H9 (cell line): ENCODE results near the gene ASTN2. TPM values are rescaled to one million over a fixed set of nuclear protein-coding genes. Genes with fewer than 3 reads are reported as not detected.

Experiments
- DNase-seq: peaks from one replicate; pipeline ENCODE4 v3.0.0-alpha.2; 2017
- H2AFZ ChIP-seq: one replicate; pipeline ENCODE4 v1.6.1; 2013; ENCODE audit warnings: mild to moderate bottlenecking, low read length, control low read depth, moderate library complexity
- H2AK5ac ChIP-seq: 2 replicates; pipeline ENCODE4 v1.6.1; 2013; ENCODE audit warnings: low read length, control low read depth, mixed read lengths; ENCODE audit not compliant: insufficient read length
- H2BK120ac ChIP-seq: one replicate; pipeline ENCODE4 v1.6.1; 2013; ENCODE audit warnings: low read depth, mild to moderate bottlenecking, low read length, control low read depth, inconsistent platforms; ENCODE audit not compliant: poor library complexity, severe bottlenecking
- H2BK12ac ChIP-seq: 2 replicates; pipeline ENCODE4 v1.6.1; 2013; ENCODE audit warnings: low read length, control low read depth, mixed read lengths, low read depth; ENCODE audit not compliant: insufficient read length
- H2BK15ac ChIP-seq: 2 replicates; pipeline ENCODE4 v1.6.1; 2013; ENCODE audit warnings: low read depth, low read length, control low read depth
- H2BK20ac ChIP-seq: one replicate; pipeline ENCODE4 v1.6.1; 2013; ENCODE audit warnings: low read depth, mild to moderate bottlenecking, low read length, control low read depth, inconsistent platforms; ENCODE audit not compliant: poor library complexity, severe bottlenecking
- H2BK5ac ChIP-seq: 2 replicates; pipeline ENCODE4 v1.6.1; 2013; ENCODE audit warnings: low read length, control low read depth, mixed read lengths; ENCODE audit not compliant: insufficient read length
- H3K14ac ChIP-seq: 2 replicates; pipeline ENCODE4 v1.6.1; 2013; ENCODE audit warnings: low read length, control low read depth; ENCODE audit not compliant: insufficient read depth
- H3K18ac ChIP-seq: 2 replicates; pipeline ENCODE4 v1.6.1; 2013; ENCODE audit warnings: low read depth, mild to moderate bottlenecking, mixed read lengths, low read length, control low read depth; ENCODE audit not compliant: insufficient read length
- H3K23ac ChIP-seq: 2 replicates; pipeline ENCODE4 v1.6.1; 2013; ENCODE audit warnings: low read length, control low read depth, mixed read lengths, low read depth; ENCODE audit not compliant: insufficient read length
- H3K23me2 ChIP-seq: 2 replicates; pipeline ENCODE4 v1.6.1; 2013; ENCODE audit warnings: low read depth, mild to moderate bottlenecking, mixed read lengths, low read length, control low read depth; ENCODE audit not compliant: insufficient read length, poor library complexity, severe bottlenecking
- H3K27ac ChIP-seq: 2 replicates; pipeline ENCODE4 v1.5.1; 2013; ENCODE audit warnings: low read length, control low read depth, mixed read lengths, low read depth; ENCODE audit not compliant: insufficient read length
- H3K27me3 ChIP-seq: 2 replicates; pipeline ENCODE4 v1.6.1; 2013; ENCODE audit warnings: low read length, control low read depth, inconsistent platforms; ENCODE audit not compliant: insufficient read depth
- H3K4ac ChIP-seq: 2 replicates; pipeline ENCODE4 v1.6.1; 2013; ENCODE audit warnings: low read depth, mild to moderate bottlenecking, control low read depth, inconsistent platforms, low read length, moderate library complexity
- H3K4me1 ChIP-seq: 2 replicates; pipeline ENCODE4 v1.6.1; 2013; ENCODE audit warnings: low read length, control low read depth, inconsistent platforms; ENCODE audit not compliant: insufficient read depth
- H3K4me2 ChIP-seq: 2 replicates; pipeline ENCODE4 v1.6.1; 2013; ENCODE audit warnings: low read length, control low read depth, mixed read lengths; ENCODE audit not compliant: insufficient read length, insufficient read depth
- H3K56ac ChIP-seq: 2 replicates; pipeline ENCODE4 v1.6.1; 2013; ENCODE audit warnings: low read depth, mild to moderate bottlenecking, mixed read lengths, low read length, control low read depth; ENCODE audit not compliant: insufficient read length
- H3K79me1 ChIP-seq: 2 replicates; pipeline ENCODE4 v1.6.1; 2013; ENCODE audit warnings: low read depth, mild to moderate bottlenecking, moderate library complexity, low read length, control low read depth, inconsistent platforms; ENCODE audit not compliant: insufficient read depth, poor library complexity, severe bottlenecking
- H3K79me2 ChIP-seq: 2 replicates; pipeline ENCODE4 v1.6.1; 2013; ENCODE audit warnings: low read length, control low read depth, inconsistent platforms; ENCODE audit not compliant: insufficient read depth
- H3K9ac ChIP-seq: 2 replicates; pipeline ENCODE4 v1.6.1; 2013; ENCODE audit warnings: low read length, control low read depth, mixed read lengths; ENCODE audit not compliant: insufficient read length; ENCODE audit errors: extremely low read depth
- H3K9me3 ChIP-seq: one replicate; pipeline ENCODE4 v1.6.1; 2013; ENCODE audit warnings: low read depth, low read length, inconsistent platforms; ENCODE audit not compliant: control insufficient read depth
- H3T11ph ChIP-seq: one replicate; pipeline ENCODE4 v1.6.1; 2013; ENCODE audit warnings: mild to moderate bottlenecking, low read length, control low read depth, inconsistent platforms
- H4K20me1 ChIP-seq: one replicate; pipeline ENCODE4 v1.6.1; 2013; ENCODE audit not compliant: control insufficient read depth, insufficient read length, insufficient read depth
- H4K5ac ChIP-seq: 2 replicates; pipeline ENCODE4 v1.6.1; 2013; ENCODE audit warnings: low read depth, mild to moderate bottlenecking, mixed read lengths, low read length, control low read depth; ENCODE audit not compliant: insufficient read length
- H4K8ac ChIP-seq: replicated peaks from 2 replicates; pipeline ENCODE4 v1.6.1; 2013; ENCODE audit warnings: low read length, control low read depth, mixed read lengths, low read depth; ENCODE audit not compliant: insufficient read length
- H4K91ac ChIP-seq: 2 replicates; pipeline ENCODE4 v1.6.1; 2013; ENCODE audit warnings: low read depth, mild to moderate bottlenecking, moderate library complexity, mixed read lengths, low read length, control low read depth; ENCODE audit not compliant: insufficient read length
- H3K27ac Mint-ChIP-seq, 3 experiments: 2 replicates in 2 of 3; 3 replicates in 1 of 3; pipeline ENCODE4 v1.8.0; 2020 to 2021; ENCODE audit warnings: mixed read lengths in 3 of 3, mild to moderate bottlenecking in 1 of 3, moderate library complexity in 1 of 3
- H3K27me3 Mint-ChIP-seq: 2 replicates; pipeline ENCODE4 v1.8.0; 2021; ENCODE audit warnings: low read depth, mild to moderate bottlenecking, moderate library complexity, mixed read lengths
- H3K36me3 Mint-ChIP-seq, 3 experiments: 2 replicates in 2 of 3; 3 replicates in 1 of 3; pipeline ENCODE4 v1.8.0; 2020 to 2021; ENCODE audit warnings: low read depth in 3 of 3, mixed read lengths in 3 of 3; ENCODE audit not compliant: insufficient read depth in 1 of 3
- H3K4me1 Mint-ChIP-seq, 2 experiments: 2 replicates each; pipeline ENCODE4 v1.8.0; 2020; ENCODE audit warnings: mixed read lengths in 2 of 2
- H3K4me3 Mint-ChIP-seq, 2 experiments: 2 replicates in 1 of 2; 3 replicates in 1 of 2; pipeline ENCODE4 v1.8.0; 2020 to 2021; ENCODE audit warnings: mild to moderate bottlenecking in 2 of 2, mixed read lengths in 2 of 2, moderate library complexity in 1 of 2
- H3K9me3 Mint-ChIP-seq, 2 experiments: 2 replicates in 1 of 2; 3 replicates in 1 of 2; pipeline ENCODE4 v1.8.0; 2020; ENCODE audit warnings: mild to moderate bottlenecking in 2 of 2, mixed read lengths in 2 of 2, moderate library complexity in 1 of 2
- WGBS: extraction: QIAGEN DNeasy Blood & Tissue Kit; methylation state at CpG from one replicate; pipeline ENCODE4 v1.1.7; 2013; ENCODE audit warnings: missing lambda C conversion rate, low lambda C conversion rate, mixed read lengths; ENCODE audit not compliant: insufficient read length; ENCODE audit errors: extremely low coverage; 5-methylcytosine and 5-hydroxymethylcytosine counted together
- total RNA-seq: library from RNA; stranded (reverse); gene quantifications from 2 replicates; pipeline ENCODE4 v1.2.1, GENCODE V29; 2021
- TF ChIP-seq, protein P1 (sequence below): fragments of 200-600 bp; sonication (generic); conservative IDR thresholded peaks from 3 replicates; pipeline ENCODE4 v1.8.0; 2021; ENCODE audit warnings: antibody characterized with exemption, mild to moderate bottlenecking

The ASTN2 gene
- total RNA-seq, 1 experiment from 2014 or later, result 9.7 TPM

DNA sequence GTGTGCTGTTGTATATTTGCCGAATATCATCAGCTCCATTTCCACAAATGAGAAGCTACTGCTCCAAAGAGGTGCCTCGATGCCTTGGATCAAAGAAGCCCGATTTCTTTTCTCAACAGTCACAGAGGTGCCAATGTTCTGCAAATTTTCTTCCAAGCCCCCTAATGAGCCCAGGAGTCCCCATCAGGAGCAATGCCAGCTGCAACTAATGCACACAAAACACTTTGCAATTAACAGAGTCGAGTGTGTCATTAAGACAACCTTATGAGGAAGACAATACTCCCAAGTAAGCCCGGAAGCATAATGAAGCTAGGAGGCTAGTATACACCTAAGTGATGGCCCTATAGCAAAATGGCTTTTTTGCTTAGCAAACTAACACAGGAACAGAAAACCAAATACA lies 480.7 kb downstream of the ASTN2 start:
- Mint-ChIP-seq H3K27ac (peak overlapping the region in 1 of 3 experiments; percentile 53; a peak in 1 of 7 replicates), H3K36me3 (peaks cover 0 to 3% (median 0%) of the 10 kb centered on the region in 3 experiments; a peak in 3 of 7 replicates), H3K27me3 (no peaks in the 10 kb centered on the region), H3K4me3 (no peak overlapping the region), H3K4me1 (peaks cover 29 to 30% of the 10 kb centered on the region in 2 experiments), H3K9me3 (no peaks in the 10 kb centered on the region; a peak in 1 of 5 replicates)
- no peak overlapping the region for H3K27ac ChIP-seq
- WGBS, result no CpG with 5 or more reads among the region's 5 CpGs
- no peak overlapping the region for H3K4ac ChIP-seq
- H3K79me1 ChIP-seq, result no peaks in the 10 kb centered on the region
- no peak overlapping the region for H3K14ac ChIP-seq
- no peak overlapping the region for H3K56ac ChIP-seq
- no peaks in the 10 kb centered on the region for H3K79me2 ChIP-seq
- H3K18ac ChIP-seq, result no peak overlapping the region
- no peak overlapping the region for H2AFZ ChIP-seq
- no peak overlapping the region for H4K8ac ChIP-seq
- no peak for DNase-seq
- no peaks in the 10 kb centered on the region for H3K27me3 ChIP-seq
- no peak overlapping the region for H2AK5ac ChIP-seq
- no peak overlapping the region for H4K91ac ChIP-seq
- H2BK5ac ChIP-seq, result no peak overlapping the region
- H2BK12ac ChIP-seq, result no peak overlapping the region
- H2BK120ac ChIP-seq, result no peak overlapping the region
- H3K9me3 ChIP-seq, result no peaks in the 10 kb centered on the region
- H3K23ac ChIP-seq, result no peak overlapping the region
- no peaks in the 10 kb centered on the region for H3K23me2 ChIP-seq
- no peak overlapping the region for H3K4me2 ChIP-seq
- TF ChIP-seq, protein P1, sequence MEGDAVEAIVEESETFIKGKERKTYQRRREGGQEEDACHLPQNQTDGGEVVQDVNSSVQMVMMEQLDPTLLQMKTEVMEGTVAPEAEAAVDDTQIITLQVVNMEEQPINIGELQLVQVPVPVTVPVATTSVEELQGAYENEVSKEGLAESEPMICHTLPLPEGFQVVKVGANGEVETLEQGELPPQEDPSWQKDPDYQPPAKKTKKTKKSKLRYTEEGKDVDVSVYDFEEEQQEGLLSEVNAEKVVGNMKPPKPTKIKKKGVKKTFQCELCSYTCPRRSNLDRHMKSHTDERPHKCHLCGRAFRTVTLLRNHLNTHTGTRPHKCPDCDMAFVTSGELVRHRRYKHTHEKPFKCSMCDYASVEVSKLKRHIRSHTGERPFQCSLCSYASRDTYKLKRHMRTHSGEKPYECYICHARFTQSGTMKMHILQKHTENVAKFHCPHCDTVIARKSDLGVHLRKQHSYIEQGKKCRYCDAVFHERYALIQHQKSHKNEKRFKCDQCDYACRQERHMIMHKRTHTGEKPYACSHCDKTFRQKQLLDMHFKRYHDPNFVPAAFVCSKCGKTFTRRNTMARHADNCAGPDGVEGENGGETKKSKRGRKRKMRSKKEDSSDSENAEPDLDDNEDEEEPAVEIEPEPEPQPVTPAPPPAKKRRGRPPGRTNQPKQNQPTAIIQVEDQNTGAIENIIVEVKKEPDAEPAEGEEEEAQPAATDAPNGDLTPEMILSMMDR, result no peak
- no peak overlapping the region for H3T11ph ChIP-seq
- H3K4me1 ChIP-seq, result peaks cover 8% of the 10 kb centered on the region; the same call in 1 of the 2 replicates
- no peaks in the 10 kb centered on the region for H4K20me1 ChIP-seq
- H4K5ac ChIP-seq, result no peak overlapping the region
- H2BK20ac ChIP-seq, result no peak overlapping the region
- H2BK15ac ChIP-seq, result no peak overlapping the region
- H3K9ac ChIP-seq, result no peak overlapping the region
